HG02678 (cell line): ENCODE measurements around the gene ITPK1.
A peak's percentile ranks its signal among the peaks of the same experiment; 100 is the strongest.

Experiments used
- ATAC-seq: cut with Tn5 transposase; IDR thresholded peaks from one replicate; pipeline ENCODE4 v1.9.1; 2021; ENCODE audit warnings: mild to moderate bottlenecking, moderate library complexity; ENCODE audit not compliant: unreplicated experiment

ITPK1 gene

GRCh38 chr14:93045965-93046704, 69.6 kb downstream of the ITPK1 start:
- no peak for ATAC-seq

DNA sequence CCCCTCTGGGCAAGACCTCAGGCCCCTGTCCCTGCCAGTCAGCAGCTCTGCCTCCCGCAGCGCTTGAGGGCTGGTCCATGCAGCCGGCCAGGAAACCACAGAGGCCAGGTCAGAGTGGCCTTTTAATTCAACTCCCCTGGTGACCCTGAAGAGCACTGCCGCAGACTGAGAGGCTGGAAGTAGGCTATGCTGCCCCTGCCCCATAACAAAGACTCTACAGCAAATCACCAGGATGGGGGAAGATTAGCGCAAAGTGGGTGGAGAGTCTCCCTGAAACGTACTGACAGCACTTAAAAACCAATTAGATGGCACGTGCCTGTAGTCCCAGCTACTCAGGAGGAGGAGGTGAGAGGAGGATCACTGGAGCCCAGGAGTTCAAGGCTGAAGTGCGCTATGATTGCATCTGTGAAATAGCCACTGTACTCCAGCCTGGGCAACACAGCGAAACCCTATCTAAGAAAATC, 70.5 kb downstream of the ITPK1 start:
- no peak for ATAC-seq

GRCh38 chr14:93044556-93044955, 71.2 kb downstream of the ITPK1 start:
- peak; percentile 63 for ATAC-seq

DNA sequence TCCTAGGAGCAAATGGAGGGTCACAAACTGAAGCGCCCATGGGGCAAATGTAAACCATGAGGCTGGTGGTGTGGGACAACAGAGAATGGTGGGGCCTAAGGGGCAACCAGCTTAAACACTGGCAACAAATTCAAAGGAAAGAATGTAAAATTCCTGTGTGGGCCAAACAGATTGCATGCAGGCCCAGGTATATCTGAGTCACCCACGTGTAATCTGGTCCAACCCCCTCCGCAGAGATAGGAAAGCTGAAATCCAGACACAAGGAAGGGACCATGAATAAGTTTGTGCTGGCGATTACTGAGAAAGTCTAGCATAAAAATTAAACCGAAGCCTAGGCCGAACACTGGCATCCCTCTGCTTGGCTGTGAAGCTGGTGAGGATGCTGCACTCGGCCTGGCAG, 71.6 kb downstream of the ITPK1 start:
- ATAC-seq: no peak

GRCh38 chr14:93042968-93043940, 72.5 kb downstream of the ITPK1 start:
- ATAC-seq: no peak

GRCh38 chr14:93041830-93042229, 73.9 kb downstream of the ITPK1 start:
- no peak for ATAC-seq

GRCh38 chr14:93040982-93041381, 74.7 kb downstream of the ITPK1 start:
- no peak for ATAC-seq

DNA sequence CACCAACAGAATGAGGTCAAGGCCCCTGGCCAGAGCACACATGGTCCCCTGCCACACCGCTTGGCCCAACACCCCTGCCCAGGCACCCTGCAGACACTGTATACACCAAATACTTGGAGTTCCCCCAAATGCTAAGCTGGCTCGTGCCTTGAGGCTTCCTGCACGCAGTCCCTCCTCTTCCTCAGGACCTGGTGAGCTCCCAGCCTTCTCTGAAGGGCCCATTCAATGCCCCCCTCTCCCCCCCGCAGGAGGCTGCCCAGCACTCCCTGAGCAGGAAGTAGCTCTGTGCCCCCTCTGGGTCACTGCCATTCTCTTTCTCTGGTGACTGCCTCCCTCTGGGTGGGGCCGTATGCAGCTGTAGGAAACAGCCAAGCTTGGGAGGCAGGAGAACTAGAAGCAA, 75.3 kb downstream of the ITPK1 start:
- ATAC-seq: no peak

GRCh38 chr14:93039649-93040315, 75.9 kb downstream of the ITPK1 start:
- ATAC-seq: no peak

GRCh38 chr14:93037351-93037750, 78.4 kb downstream of the ITPK1 start:
- ATAC-seq: no peak

DNA sequence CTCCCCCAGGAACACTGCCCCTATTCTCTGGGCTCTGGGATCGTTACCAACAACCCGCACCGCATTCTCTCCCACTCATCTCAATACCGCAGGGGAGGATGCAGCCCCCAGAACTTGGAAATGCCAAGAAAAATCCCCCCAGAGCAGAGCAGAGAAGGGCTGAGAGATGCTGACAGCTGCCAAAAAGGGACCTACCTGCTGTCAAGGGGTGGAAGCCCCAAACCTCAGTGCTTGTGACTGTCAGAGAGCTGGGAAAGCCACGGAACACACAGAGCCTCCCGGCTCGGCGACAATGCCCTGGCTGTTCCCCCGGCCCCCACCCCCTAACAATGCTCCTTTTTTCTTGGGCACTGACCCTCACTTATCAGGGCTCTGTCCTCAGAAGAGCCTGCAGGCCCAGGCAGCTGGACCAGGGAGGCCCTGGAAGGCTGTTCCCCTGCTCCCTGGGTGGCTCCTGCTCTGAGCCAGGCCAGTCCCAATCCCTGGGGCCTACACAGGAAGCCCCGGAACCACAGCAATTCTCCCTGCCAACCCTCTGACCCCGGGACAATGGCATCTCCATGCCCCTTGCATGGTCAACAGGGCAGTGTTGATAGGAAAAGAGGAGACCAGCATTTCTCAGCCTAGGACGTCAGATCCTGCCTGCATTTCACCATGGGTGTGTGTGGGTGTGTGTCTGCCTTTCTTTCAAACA, 78.9 kb downstream of the ITPK1 start:
- ATAC-seq: no peak

DNA sequence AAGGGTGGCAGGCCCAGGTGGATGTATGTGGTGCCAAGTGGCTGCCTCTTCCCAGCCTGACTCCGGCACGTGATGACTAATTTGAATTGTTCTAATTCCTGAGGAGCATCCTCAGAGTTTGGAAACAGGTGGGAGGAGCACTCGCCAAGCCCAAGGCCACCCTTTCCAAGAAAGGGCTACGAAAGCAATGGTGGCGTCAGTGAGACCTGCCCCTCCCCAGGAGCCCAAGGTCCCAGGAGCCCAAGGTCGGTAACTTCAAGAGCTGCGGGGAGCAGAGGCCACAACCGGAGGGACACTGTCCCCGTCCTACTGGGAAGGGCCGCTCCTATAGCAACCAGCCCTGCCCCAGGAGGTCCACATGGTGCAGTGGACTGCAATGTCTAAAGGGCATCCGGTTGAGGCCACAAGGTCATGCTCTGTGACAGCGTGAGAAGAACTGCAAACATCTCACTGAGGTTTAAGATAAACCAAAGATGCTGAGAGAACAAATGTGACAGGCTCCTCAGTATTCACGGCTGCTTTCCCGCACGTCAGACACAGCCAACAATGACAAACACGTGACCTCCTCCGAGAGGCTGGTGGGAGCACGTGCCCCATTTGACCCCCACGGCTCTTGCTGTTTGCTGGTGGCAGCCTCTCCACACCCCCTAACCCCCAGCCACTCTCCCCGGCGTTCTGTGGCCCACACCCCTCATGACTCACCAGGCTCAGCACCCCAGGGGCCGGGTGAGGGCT, 79.6 kb downstream of the ITPK1 start:
- ATAC-seq: no peak

GRCh38 chr14:93035585-93035916, 80.2 kb downstream of the ITPK1 start:
- no peak for ATAC-seq

- no peak for ATAC-seq
Measured at GRCh38 chr14:93034671-93034994, 81.1 kb downstream of the ITPK1 start.

- ATAC-seq: peak; percentile 56
Measured at GRCh38 chr14:93033983-93034670, 81.6 kb downstream of the ITPK1 start.

DNA sequence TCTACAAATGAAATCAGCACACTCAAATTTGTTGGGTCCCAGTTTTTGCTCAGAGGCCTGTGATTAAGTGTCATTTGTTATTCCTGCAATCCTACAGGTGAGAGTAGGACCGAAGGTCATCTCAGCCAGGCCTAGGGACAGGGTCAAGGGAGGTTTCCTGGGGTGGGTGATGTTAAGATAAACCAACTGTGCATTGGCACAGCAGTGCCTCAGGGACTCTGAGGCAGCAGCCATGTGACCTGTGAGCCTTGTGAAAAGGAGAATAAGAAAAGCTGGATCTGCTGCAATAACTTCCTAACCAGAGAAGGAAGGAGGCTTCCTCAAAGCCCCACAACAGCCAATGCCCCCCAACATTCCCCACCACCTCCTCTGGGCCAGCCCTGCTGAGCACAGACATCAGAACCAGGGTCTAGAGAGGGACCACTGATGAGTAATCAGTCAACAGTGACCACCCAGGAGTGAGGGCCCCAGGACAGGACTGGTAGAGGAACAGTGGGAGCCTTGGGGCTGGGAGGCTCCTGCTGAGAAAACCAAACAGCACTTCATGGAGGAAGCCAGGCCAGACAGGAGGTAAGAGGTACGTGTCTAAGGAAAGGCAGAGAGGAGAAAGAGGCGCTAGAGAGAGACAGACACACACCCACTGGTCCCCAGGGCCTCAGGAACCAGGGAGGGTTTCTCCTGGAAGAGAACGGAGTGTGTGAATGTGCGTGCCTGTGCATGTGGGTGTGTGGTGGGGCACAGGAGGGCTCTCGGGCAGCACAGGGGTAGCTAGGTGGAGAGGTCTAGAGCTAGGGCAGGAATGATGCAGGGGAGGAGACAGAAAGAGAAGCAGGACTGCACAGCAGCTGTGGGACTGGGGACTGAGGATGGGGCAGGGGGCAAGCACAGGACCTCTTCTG, 82.4 kb downstream of the ITPK1 start:
- ATAC-seq: peak; percentile 20

DNA sequence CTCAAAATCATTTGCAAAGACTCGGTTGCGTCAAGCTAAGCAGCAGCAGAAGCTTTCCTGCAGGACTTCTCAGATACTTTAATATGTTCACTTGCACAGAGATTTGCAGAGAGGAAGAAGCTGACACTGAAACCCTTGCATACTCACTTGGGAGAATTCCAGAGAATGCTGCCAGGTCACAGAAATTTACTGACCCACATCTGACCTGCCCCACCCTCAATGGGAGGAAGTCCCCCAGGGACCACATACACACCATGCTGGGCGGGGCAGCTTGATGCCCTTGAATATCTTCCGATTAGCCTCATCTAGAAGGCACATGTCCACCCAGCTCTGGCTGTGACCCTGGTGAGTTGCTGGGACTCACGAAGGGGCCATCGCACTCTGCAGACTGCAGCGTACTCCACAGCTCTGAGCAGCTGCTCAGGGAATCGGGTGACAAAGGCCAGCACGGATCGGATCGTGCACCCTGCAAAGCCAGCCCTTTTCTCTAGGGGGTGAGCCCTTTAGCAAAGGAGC, 83.2 kb downstream of the ITPK1 start:
- no peak for ATAC-seq

DNA sequence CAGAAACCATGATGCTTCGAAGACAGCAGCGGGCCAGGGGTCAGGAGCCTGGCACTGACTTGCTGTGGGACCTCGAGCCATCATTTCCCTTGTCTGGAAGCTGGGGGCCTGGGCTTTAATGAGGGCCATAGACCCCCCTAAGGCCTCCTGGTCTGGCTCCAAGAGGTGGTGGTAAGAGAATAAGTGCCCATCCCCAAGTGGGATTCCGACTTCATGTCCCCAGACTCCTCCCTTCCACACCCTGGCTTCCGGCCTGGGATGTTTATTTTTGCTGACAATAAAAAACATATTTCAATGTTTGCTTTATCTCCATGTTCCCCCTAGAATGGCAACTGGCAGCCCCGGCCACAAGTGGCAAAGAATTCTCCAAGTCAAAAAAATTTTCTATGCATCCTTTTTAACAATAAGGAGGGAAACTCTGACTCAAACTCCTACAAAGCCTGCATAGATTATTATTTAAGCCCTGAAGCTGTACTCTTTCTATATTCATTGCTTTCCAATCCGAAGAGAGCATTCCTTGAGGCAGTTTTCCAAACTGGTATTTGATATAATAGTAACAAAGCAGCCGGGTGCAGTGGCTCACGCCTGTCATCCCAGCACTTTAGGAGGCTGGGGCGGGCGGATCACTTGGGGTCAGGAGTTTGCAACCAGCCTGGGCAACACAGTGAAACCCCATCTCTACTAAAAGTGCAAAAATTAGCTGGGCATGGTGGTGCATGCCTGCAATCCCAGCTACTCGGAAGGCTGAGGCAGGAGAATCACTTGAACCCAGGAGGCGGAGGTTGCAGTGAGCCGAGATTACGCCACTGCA, 84.0 kb downstream of the ITPK1 start:
- no peak for ATAC-seq
